ENCODE measurements around the gene HEATR1. TPM values are rescaled to one million over a fixed set of nuclear protein-coding genes. Genes with fewer than 3 reads are reported as not detected.

HEATR1 gene
- total RNA-seq, 4 donors from 2014 or later: 11.5 to 58.8 (median 27.1) TPM

DNA sequence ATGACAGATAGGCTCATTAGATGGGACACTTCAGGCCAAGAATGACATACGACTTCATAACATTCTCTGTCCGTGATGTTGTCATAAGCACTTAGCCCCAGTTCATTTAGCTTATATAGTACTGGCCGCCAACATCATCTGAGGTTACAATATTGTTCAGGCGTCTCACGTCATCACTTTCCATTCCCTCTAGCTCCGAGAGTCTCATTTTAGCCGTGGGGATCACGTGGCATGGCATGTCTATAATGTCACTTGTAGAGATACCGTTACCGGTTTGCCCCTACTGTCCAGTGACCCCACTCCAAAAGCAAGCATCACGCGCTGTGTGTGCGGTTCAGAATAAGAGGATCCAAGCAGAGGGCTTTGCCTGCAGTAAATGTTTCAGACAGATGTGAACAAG is 34.6 kb upstream of the HEATR1 start:
- Histone ChIP-seq H3K4me1 (no peaks in the 10 kb centered on the region), H3K36me3 (no peaks in the 10 kb centered on the region), H3K4me3 (no peak overlapping the region), H3K27me3 (no peaks in the 10 kb centered on the region), H3K27ac (no peak overlapping the region), H3K9me3 (no peaks in the 10 kb centered on the region)
- DNase-seq: no peak
- intact Hi-C loops (cut with DNase I; ENCODE audit: low total_unique reads): no loop called here
- TF ChIP-seq, protein P1, sequence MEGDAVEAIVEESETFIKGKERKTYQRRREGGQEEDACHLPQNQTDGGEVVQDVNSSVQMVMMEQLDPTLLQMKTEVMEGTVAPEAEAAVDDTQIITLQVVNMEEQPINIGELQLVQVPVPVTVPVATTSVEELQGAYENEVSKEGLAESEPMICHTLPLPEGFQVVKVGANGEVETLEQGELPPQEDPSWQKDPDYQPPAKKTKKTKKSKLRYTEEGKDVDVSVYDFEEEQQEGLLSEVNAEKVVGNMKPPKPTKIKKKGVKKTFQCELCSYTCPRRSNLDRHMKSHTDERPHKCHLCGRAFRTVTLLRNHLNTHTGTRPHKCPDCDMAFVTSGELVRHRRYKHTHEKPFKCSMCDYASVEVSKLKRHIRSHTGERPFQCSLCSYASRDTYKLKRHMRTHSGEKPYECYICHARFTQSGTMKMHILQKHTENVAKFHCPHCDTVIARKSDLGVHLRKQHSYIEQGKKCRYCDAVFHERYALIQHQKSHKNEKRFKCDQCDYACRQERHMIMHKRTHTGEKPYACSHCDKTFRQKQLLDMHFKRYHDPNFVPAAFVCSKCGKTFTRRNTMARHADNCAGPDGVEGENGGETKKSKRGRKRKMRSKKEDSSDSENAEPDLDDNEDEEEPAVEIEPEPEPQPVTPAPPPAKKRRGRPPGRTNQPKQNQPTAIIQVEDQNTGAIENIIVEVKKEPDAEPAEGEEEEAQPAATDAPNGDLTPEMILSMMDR (IDR thresholded peaks at IDR 0.05): no peak
- TF ChIP-seq POLR2A (IDR thresholded peaks at IDR 0.05): no peak

DNA sequence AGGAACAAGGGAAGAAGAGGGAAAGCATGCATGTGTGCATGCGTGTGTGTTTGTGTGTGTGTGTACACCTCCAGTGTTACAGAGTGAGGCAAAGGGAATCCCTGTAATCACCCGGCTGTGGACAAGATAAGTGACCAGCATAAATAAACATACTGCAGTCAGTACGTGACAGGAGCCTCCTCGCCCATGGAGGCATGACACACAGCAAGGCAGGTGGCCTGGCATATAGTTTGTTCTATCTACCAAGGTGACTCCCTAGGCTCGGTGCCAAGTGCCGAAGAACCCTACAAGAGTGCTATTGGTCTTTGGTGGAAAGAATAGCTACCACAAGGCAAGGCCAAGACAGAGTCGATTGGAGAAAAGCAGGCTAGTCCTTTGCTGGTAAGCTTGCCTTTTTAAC is 31.7 kb upstream of the HEATR1 start:
- H3K36me3 ChIP-seq: no peaks in the 10 kb centered on the region
- no peak overlapping the region for H3K4me3 ChIP-seq
- DNase-seq: no peak
- TF ChIP-seq, protein P1 (IDR thresholded peaks at IDR 0.05): no peak
- TF ChIP-seq POLR2A (IDR thresholded peaks at IDR 0.05): no peak
- H3K27ac ChIP-seq: no peak overlapping the region
- intact Hi-C loops (cut with DNase I; ENCODE audit: low total_unique reads): no loop called here
- H3K27me3 ChIP-seq: no peaks in the 10 kb centered on the region
- no peaks in the 10 kb centered on the region for H3K9me3 ChIP-seq
- H3K4me1 ChIP-seq: no peaks in the 10 kb centered on the region

DNA sequence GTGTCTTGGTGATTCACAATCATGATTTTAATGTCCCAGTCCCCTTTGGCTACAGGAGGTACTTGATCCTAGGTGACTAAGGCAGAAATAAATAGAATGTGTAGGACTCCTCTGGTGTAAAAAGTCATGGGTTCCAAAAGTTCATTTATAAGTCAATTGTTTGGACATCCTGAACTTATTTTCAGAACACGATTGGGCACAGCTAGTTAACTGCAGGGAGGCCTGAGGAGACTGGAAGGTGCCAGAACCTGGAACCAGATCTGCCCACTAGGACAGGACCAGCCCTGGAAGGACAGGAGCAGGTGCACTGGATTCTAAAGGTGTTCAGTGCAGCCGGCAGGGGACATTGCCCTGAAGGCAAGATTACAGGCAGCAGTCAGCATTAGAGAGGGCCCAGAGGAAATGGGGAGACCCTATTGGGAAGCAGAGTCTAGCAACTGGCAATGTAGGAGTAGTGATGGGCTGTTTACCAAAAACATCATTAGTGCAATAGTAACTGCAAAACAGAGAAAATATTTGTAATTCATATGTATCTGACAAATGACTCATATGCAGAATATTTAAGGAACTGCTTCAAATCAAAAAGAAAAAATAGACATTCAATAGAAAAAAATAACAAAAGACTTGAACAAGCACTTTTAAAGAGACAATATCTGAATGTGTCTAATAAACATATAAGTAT is 23.6 kb upstream of the HEATR1 start:
- Histone ChIP-seq H3K4me3 (no peak overlapping the region), H3K9me3 (no peaks in the 10 kb centered on the region), H3K36me3 (no peaks in the 10 kb centered on the region), H3K27ac (no peak overlapping the region), H3K27me3 (no peaks in the 10 kb centered on the region), H3K4me1 (no peaks in the 10 kb centered on the region)
- intact Hi-C loops (cut with DNase I; ENCODE audit: low total_unique reads): no loop called here
- no peak for DNase-seq
- TF ChIP-seq POLR2A (IDR thresholded peaks at IDR 0.05): no peak
- TF ChIP-seq, protein P1 (IDR thresholded peaks at IDR 0.05): no peak

DNA sequence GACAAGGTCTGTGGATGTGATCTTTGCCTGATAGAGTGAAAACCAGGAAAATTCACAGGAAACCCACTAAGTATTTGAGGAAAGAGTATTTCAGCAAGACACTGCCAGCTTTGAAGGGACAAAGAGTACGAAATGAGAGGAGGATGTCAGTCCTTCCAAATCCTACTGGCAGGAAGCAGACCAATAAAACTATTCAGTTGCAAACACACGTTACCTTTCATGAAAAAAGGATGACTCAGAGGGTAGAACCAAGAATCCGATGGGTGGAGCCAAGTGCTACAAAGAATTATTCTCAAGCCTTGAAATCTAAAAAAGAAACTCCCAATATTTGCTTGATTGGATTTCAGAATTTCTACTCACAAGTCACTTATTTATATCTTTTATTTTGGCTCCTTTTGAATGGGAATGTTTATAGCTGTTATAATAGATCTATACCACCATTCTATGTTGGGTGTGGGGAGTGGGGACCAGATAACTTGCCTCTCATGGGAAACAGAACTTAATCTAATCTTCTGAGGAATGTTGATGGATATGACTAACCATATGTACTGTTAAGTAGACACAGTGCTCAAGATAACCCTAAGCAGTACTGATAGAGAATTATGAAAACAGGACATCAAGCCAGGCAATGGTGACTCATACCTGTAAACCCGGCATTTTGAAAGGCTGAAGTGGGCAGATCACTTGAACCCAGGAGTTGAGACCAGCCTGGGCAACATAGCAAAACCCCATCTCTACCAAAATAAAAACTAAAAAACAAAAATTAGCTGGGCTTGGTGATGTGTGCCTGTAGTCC is 19.3 kb upstream of the HEATR1 start:
- intact Hi-C loops (cut with DNase I; ENCODE audit: low total_unique reads): no loop called here
- no peak for TF ChIP-seq POLR2A (IDR thresholded peaks at IDR 0.05)
- TF ChIP-seq, protein P1 (IDR thresholded peaks at IDR 0.05): no peak

DNA sequence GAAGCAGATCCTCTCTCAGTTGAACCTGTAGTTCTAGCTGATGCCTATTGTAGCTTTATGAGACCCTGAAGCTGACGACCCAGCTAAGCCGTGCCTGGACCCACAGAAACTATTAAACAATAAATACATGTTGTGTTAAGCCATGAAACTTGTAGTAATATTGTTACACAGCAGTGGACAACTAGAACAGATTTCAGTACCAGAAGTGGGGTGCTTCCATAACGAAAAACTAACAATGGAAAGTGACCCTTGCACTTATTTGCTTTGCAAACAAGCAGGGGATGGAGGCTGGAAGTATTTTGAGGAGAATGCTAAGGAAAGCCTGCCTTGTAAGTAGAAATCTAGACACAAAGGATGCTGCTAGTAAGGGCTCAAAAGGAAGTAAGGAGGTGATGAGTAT is 18.1 kb upstream of the HEATR1 start:
- H3K9me3 ChIP-seq: no peaks in the 10 kb centered on the region
- DNase-seq: no peak
- no peak overlapping the region for H3K4me3 ChIP-seq
- TF ChIP-seq POLR2A (IDR thresholded peaks at IDR 0.05): no peak
- TF ChIP-seq, protein P1 (IDR thresholded peaks at IDR 0.05): no peak
- no peak overlapping the region for H3K27ac ChIP-seq
- no peaks in the 10 kb centered on the region for H3K36me3 ChIP-seq
- H3K27me3 ChIP-seq: no peaks in the 10 kb centered on the region
- H3K4me1 ChIP-seq: no peaks in the 10 kb centered on the region
- intact Hi-C loops (cut with DNase I; ENCODE audit: low total_unique reads): no loop called here

More for the DNA sequence above, 19.3 kb upstream of the HEATR1 start:
- no peaks in the 10 kb centered on the region for H3K36me3 ChIP-seq
- H3K9me3 ChIP-seq: no peaks in the 10 kb centered on the region
- no peaks in the 10 kb centered on the region for H3K4me1 ChIP-seq
- no peak for DNase-seq
- H3K27ac ChIP-seq: no peak overlapping the region
- H3K4me3 ChIP-seq: no peak overlapping the region
- H3K27me3 ChIP-seq: no peaks in the 10 kb centered on the region

All from uterus (tissue), 4 donors.